HG02840 (cell line): Measurements from ENCODE around the gene ZNF496.

ENCODE experiments used
- ATAC-seq: cut with Tn5 transposase; IDR thresholded peaks from one replicate; pipeline ENCODE4 v1.9.1; 2021; ENCODE audit warnings: mild to moderate bottlenecking, moderate library complexity, moderate number of reproducible peaks; ENCODE audit not compliant: unreplicated experiment, low FRiP score

Gene ZNF496

DNA sequence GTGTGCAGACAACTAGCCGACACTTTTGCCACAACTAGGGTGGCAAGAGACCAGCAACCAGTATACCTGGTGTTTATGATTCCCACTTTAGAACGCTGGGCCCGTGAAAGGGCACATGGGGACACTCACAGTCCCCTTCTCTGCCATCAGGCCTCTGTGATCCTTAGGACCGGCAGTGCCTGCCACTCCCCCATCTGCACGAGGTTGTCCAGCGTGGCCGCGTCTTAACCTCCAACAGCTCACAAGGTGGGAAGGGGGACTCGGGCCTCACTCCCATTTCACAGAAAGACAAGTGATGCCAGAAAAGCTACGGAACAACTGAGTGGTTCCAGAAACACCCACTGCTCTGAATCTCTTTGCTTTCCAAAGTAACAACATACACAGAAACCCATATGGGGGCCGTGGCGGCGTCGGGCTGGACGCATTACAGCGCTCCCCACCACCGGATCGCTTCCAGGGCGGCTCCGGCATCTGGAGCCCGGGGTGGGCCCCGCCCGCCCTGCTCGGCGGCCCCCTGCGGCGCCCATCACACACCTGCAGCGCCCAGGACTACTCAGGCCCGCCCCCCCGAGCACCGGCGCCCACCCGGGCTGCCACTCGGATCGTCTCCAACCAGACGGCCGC, 1.0 kb downstream of the ZNF496 start:
- no peak for ATAC-seq

DNA sequence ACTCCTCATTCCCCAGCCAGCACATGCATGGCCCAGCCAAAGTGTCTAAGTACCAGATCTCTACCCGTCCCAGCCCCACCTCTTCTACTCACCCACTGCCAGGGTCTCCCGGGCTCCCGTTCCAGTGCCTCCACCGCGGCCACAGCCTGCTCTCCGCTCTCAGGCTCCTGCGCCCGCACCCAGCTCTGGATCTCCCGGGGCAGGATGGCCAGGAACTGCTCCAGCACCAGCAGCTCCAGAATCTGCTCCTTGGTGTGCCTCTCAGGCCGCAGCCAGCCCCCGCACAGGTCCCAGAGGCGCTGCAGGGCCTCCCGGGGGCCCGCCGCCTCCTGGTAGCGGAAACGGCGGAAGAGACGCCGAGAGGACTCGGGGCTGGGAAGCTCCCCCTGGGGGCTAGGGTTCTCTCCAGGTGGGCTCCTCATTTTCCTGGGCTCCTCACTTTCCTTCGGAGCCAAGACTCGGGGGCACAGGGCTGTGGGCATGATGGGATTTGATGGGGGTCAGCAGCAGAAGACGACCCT, 2.5 kb downstream of the ZNF496 start:
- no peak for ATAC-seq

DNA sequence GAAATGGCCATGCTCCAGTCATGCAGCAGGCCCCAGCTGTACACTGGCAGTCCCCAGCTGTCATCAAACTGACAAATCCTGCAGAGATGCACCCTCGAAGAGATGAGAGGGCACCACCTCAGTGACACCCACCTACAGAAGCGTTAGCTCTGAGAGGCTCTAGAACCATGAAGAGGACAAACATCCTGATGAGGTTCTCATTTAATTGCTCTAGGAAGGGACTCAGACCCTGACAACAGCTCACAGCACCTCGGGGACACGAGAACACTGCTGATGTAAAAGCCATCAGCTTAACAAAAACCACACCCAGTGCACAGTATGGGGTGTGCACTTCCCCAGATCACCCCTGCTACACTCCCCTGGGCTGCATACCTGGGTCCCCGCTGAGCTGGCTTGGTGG, 3.4 kb downstream of the ZNF496 start:
- ATAC-seq, result no peak

DNA sequence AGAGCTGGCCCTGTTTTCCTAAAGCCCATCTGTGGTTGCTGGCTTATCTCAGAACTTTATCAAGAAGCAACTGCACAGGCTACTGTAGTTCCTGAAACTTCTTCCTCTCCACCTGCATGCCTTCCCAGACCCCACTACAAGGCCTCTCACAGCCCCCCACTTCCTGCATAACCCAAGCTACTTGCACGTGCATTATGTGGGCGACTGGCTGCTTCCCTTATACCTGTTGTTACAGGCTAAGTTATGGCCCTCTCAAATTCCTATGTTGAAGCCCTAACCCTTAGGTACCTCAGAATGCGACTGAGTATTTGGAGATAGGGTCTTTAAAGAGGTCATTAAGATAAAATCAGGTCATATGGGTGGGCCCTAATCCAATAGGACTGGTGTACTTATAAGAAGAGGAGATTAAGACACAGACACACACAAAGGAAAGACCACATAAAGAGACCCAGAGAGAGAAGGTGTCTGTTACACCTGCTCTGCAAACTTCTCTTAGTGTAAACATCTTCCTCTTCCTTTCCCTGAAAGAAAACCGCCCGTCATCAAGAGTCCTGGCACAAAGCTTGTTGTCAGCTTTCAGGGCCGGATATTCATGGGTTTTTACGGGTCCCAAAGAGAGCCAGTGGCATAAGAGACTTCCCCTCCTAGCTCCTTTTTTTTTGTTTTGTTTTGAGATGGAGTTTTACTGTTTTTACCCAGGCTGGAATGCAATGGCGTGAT, 5.1 kb downstream of the ZNF496 start:
- ATAC-seq, result no peak

DNA sequence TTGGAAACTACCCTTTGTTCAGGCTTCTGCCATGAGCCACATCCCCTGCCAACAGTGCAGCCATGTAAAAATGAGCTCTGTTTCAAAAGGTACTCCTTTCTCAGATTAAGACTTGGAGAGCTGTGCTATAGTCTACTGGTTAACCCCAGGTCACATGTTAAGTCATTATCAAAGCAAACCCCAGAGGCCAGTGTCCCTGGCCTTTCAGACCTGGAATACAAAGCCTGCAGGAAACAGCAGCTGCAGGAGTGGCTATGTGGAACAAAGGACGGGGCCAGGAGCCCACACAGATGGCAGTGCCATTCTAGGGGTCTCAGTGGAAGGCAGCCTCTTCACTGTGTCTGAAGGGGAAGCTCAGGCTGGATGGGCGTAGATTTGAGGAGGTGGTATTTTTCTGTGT, 6.7 kb downstream of the ZNF496 start:
- no peak for ATAC-seq

DNA sequence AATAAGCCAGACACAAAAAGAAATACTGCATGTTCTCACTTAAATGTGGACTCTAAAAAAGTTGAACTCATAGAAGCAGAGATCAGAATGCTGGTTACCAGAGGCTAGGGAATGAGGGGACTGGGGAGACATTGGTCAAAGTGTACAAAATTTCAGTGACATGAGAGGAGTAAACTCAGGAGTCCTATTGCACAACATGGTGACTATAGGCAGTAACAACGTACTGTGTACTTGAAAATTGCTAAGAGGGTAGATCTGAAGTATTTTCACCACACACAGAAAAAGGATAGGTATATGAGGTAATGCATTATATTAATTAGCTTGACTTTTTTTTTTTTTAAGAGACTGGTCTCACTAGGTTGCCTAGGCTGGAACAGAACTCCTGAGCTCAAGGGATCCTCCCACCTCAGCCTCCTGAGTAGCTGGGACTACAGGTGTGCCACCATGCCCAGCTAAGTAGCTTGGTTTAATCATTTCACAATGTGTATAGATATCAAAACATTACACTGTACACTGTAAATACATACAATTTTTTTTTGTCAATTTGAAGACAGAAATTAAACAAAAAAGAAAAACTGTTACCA, 7.4 kb downstream of the ZNF496 start:
- no peak for ATAC-seq

DNA sequence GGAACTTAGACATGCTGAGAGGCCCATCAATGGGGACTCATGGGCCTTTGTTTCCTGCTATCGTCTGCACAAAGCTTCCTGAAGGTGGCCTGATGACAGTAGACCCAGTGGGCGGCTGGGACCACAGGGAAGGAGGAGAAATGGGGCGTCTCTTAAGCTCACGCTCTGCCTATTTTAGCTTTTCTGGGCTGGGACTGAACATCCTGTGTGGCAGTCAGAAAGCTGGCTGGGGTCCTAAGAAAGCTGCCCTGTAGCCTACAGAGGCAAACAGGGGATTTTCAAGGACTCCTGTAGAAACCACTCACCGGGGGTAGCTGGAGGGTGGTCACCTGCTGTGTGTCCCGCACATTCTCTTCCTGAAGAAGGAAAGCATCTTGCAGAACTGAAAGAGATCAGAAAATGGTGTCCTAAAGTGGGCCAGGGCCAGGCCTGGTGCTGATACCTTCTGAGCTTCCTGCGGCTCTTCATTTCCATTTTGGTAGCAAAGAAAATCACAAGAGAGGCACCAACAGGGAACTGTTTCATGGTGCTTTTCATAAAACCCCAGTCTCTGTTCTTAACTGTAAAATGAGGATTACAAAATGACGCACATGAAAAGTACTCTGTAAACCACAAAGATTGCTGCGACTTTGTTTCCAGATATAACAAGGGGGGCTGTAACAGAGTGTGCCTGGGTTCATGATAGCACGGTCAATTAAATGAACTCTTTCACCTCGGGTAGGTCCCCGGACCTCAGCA, 8.6 kb downstream of the ZNF496 start:
- no peak for ATAC-seq

DNA sequence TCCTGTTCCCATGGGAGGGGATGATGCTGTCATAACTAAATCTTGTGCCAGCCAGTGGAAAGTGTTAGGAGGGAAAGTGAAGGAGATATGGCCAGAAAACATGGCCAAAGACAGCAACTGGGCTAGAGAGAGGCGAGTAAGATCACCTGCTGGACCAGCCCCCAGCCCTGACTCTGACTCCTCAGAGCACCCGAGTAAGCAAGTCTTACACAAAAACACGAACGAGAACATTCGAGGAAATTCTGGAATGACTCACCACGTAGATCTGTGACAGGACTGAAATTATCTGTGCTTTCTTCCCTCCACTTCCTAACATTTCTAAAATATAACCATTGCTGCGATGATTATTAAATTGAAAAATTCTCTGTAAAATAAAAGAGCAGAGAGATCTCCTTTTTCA, 9.2 kb downstream of the ZNF496 start:
- ATAC-seq, result no peak

DNA sequence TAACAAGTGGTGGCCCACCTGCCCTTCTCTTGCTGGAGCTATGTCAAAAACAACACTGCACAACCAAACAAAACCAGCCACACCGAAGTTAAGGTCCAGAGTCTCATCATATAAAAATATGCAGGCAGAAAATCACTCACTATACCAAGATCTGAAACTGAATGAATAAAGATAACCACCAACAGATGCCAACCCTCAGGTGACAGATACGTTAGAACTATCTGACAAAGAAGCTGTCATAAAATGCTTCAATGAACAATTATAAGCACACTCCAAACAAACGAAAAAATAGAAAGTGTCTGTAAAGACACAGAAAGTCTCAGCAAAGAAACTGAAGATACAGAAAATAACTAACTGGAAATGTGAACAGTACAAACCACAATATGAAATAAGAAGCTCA, 14.0 kb downstream of the ZNF496 start:
- ATAC-seq, result no peak

DNA sequence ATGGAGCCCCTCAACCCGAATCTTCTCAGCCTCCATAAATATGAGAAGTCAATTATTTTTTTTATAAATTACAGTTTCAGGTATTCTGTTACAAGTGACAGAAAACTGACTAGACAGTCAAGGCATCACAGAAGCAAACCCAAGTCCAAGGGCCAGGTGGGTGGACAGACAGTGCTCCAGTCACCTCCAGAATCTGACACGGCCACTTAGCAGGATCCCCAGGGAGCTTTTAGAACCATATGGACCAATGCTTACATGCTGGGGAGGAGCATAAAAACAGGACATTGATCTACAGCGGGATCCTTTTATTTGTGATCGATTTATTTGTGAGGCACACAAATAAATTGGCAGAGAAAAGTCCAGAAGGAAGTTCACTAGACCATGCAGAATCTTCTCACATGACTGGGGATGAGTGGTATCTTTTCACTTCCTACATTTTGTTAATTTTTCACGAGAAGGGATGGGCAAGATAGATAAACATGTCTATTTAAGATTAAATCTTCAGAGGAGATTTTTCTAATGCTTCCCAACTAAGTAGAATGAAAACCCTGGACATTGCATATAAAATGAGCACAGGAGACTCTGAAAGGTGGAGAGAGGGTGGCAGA, 15.0 kb downstream of the ZNF496 start:
- no peak for ATAC-seq

DNA sequence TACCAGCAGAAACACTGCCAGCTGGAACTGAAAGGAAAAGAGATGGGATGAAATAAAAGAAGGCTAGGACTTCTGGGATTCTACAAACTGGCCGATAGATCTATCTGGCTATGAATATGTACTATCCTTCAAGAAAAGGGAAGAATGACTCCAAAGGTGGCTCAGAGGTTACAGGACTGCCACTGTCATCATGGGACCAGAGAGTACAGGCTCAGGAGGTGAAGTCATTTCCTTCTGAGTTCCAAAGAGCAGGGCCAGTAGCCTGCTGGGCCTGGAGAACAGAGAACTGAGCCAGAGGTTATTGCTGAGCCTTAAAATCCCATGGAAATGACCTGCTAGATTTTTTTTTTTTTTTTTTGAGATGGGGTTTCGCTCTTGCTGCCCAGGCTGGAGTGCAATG, 27.6 kb downstream of the ZNF496 start:
- ATAC-seq, result no peak

DNA sequence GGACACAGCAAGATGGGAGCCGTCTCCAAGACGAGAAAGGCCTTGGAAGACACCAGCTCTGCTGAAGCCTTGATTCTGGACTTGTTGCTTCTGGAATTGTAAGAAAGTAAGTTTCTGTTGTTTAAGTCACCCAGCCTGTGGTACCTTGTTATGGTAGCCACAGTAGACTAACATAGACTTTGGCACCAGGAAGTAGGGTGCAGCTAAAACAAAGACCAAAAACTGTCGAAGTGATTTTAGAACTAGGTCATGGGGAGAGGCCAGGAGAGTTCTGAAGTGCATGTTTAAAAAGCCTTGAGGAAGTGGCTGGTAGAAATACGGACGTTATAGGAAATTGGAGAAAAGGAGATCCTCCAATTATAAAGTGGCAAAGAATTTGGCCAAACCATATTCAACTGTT, 28.5 kb downstream of the ZNF496 start:
- ATAC-seq, result no peak

DNA sequence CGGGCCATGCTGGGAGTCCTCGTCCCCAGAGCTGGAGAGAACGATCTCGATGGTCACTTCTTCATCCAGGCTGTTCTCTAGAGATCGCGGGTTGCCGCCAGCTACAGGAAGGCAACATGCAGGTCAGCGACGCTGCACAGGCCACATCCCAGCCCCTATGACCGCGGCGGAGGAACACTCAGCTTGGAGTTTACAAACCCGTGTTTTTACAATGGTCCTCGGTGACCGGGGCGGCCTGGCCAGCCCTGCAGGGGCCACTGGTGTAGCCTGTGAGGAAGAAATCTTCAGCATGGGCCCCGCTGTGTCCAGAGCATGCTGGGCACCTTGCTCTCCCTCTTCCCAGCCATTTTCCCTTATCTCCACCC, 30.5 kb downstream of the ZNF496 start:
- no peak for ATAC-seq

DNA sequence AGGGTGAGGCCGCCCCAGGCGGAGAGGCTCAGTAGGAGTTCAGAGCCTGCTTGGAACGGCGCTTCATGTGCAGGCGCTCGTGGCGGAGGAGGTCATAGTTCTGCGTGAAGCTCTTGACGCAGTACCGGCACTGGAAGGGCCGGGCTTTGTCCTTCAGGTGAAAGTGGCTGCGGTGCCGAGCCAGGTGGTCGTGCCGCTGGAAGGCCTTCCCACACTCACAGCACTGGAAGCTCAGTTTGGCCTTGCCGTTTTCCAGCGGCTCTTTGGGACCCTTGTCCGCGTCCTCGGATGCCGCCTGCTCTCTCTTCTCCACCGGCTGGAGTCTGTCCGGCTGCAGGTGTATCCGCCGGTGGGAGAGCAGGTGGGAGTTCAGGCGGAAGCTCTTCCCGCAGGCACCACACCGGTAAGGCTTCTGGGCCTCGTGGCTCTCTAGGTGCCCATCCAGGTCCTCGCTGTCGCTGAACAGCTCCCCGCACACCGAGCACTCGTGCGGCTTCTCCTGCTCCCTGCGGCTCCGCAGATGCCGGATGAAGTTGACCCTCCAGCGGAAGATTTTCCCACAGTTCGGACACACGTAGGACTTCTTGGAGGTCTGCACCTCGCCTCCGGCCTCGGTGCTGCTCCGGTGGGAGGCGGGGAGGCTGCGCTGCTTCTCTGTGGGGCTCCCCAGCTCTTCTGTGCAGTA, 31.0 kb downstream of the ZNF496 start:
- ATAC-seq, result no peak

DNA sequence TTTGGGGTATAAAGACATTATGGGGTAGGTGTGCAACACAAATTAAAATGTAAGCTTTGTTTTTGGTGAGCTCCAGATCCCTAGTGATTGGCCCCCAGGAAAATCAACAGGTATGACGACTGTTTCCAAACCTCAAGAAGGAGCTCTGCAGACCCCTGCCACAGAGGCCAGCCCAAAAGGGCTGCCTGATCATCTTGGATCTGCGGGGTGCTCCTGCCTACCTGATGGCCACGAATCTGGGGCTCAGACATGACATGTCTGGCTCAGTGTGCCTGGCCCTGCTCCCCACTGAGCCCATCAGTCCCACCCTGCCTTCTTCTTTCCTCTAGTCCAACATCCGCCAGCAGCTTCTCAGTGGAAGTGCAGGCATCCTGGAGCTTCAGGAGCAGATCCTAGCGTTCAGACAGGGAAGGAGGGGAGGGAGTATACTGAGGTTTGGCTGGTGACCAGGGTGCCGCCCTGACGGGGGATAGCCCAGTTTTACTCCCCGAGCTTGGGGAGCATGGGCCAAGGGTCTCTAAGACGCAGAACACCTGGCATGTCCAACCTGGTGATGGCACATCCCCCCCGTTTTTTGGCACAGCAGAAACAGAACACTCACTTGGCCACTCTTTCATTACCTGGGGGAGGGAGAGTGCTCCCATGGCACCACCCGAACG, 31.8 kb downstream of the ZNF496 start:
- no peak for ATAC-seq

DNA sequence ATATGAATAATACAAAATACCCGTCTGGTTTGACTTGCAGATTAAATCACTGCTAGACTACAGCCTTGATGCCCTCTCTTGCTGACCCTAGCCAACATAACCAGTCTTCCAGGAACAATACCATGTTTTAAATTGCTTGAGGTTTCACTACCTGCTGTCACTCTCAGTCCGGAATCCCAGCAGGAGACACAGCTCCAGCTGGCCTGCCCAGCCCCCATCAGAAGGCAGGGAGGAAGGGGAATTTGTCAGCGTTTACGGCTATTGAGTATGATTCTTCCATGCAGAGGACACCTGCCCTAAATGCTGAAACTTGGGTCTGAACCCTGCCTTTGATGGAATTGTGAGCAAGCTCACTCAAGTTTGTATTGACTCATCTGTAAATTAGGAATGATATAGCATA, 33.0 kb downstream of the ZNF496 start:
- no peak for ATAC-seq

DNA sequence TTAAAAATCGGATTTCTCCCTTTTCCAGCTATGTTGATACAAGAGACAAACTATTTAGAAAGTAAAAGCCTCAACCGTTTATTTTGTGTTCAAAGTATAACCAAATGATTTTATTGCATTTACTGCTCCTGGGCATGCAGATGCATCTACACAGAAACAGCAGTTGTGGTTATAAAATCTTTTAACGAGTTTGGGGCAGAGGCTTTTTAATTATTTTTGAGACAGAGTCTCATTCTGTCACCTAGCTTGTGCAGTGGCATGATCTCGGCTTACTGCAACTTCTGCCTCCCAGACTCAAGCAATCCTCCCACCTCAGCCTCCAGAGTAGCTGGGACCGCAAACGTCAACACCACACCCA, 33.6 kb downstream of the ZNF496 start:
- no peak for ATAC-seq

DNA sequence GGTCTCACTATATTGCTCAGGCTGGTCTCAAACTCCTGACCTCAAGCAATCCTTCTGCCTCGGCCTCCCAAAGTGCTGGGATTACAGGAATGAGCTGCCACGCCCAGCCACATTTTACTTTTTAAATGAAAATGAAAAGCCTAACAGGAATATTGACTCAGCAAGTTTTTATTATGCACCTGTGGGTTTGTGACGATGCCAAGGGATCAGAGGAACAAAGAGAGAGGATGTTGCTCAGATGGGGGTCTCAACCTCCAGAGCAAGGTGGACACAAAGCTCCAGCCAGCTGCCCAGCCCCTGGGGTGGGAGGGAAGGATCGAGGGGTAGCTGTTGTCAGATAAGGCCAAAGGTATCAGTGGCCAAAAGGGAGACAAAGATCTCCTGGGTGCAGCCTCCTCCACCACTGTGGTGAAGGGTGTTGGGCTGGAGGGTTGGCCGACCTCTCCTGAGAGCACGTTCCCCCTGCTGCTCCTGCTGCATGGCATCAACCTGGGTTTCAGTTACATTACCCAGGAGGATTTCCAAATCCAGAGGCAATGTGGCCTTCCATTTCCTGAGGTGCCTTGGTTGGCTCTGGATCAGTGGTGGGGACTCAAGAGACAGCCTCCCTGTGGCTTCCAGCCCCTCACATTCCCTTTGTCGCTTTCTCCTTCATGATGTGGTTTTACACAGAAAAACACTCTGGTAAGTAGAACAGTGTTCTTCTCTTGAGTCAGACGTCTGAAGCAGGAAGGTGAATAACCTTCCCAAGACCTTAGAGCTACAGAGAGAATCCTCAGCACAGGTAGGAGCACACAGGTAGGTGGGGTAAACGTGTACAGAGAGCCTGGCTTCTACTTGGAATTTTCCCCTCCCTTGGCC, 34.2 kb downstream of the ZNF496 start:
- ATAC-seq, result no peak

DNA sequence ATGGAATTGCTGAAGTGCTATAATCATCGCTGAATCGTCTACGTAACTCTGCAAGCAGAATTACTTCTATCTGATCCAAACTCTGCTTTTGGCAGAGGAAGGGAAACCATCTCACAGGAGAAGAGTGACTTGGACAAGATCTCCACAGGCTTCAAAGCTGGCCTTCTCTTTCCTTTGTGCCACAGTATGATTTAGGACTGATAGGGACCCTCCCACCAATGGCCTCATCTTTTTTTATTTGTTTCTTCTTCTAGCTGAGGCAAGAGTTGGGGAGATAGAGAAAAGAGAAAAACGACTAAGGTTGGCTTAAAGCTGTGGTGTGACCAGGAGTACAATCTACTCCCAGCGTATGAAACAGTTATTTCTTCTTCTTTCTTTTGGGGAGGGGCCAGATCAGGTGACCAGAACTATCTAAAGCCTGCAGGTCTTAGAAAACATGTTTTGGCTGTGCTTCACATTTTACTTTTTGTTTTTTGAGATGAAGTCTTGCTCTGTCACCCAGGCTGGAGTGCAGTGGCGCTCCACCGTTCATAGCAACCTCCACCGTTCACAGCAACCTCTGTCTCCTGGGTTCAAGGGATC, 35.0 kb downstream of the ZNF496 start:
- no peak for ATAC-seq
